HG03575 (cell line): ENCODE results near the gene MAP3K6.

Experiments
- ATAC-seq: cut with Tn5 transposase; IDR thresholded peaks from one replicate; pipeline ENCODE4 v1.9.1; 2021; ENCODE audit not compliant: unreplicated experiment, insufficient number of reproducible peaks, low FRiP score; ENCODE audit errors: extremely low read depth

MAP3K6 gene

GRCh38 chr1:27318136-27318535 is 48.6 kb downstream of the MAP3K6 start:
- ATAC-seq: no peak

- ATAC-seq: no peak
Observed at GRCh38 chr1:27316860-27317259, 49.9 kb downstream of the MAP3K6 start.

GRCh38 chr1:27314737-27315136 is 52.0 kb downstream of the MAP3K6 start:
- no peak for ATAC-seq

GRCh38 chr1:27314169-27314568 is 52.6 kb downstream of the MAP3K6 start:
- no peak for ATAC-seq

- no peak for ATAC-seq
Observed at GRCh38 chr1:27307874-27308598, 58.7 kb downstream of the MAP3K6 start.

- no peak for ATAC-seq
Observed at GRCh38 chr1:27306892-27307761, 59.6 kb downstream of the MAP3K6 start.

- ATAC-seq: no peak
Observed at GRCh38 chr1:27306071-27306470, 60.7 kb downstream of the MAP3K6 start.
